CD8-positive, alpha-beta memory T cell (primary cell): ENCODE measurements around the gene DEDD2. TPM values are rescaled to one million over a fixed set of nuclear protein-coding genes. Genes with fewer than 3 reads are reported as not detected.

Experiments
- CTCF ChIA-PET: fragments of 350-600 bp; sonication (Branson Sonifier 250); formaldehyde crosslinking; loops from one replicate; lab custom pipeline; 2021; ENCODE audit warnings: antibody characterized with exemption; lab: Charles Lee
- POLR2A ChIA-PET: fragments of 350-600 bp; sonication (Branson Sonifier 250); formaldehyde crosslinking; loops from one replicate; lab custom pipeline; 2021; ENCODE audit warnings: antibody characterized with exemption; lab: Charles Lee
- DNase-seq, 5 donors: peaks; one replicate each; pipeline versions ENCODE4 v3.0.0 to v3.0.0-alpha.2; 2020 to 2022; ENCODE audit warnings: mixed read lengths in 1 of 5
- H3K27ac ChIP-seq: one replicate; pipeline ENCODE4 v1.7.0; 2013; ENCODE audit warnings: low read depth, mild to moderate bottlenecking, low read length, moderate library complexity
- H3K27me3 ChIP-seq: 2 replicates; pipeline ENCODE4 v1.7.0; 2013; ENCODE audit warnings: low read length, mild to moderate bottlenecking; ENCODE audit not compliant: insufficient read depth, poor library complexity, severe bottlenecking
- H3K36me3 ChIP-seq: 2 replicates; pipeline ENCODE4 v1.7.0; 2013; ENCODE audit warnings: mild to moderate bottlenecking, low read length, moderate library complexity; ENCODE audit not compliant: insufficient read depth
- H3K4me1 ChIP-seq: 2 replicates; pipeline ENCODE4 v1.7.0; 2013; ENCODE audit warnings: mild to moderate bottlenecking, low read length, moderate library complexity; ENCODE audit not compliant: insufficient read depth
- H3K4me3 ChIP-seq: 2 replicates; pipeline ENCODE4 v1.7.0; 2013; ENCODE audit warnings: mild to moderate bottlenecking, low read length
- H3K9me3 ChIP-seq: 2 replicates; pipeline ENCODE4 v1.7.0; 2013; ENCODE audit warnings: mild to moderate bottlenecking, low read length
- H3K27ac Mint-ChIP-seq, 8 donors: one replicate each; pipeline ENCODE4 v1.8.0; 2020 to 2021; ENCODE audit warnings: mixed read lengths in 8 of 8, mild to moderate bottlenecking in 6 of 8, inconsistent platforms in 3 of 8, moderate library complexity in 3 of 8
- H3K27me3 Mint-ChIP-seq, 2 donors: one replicate each; pipeline ENCODE4 v1.8.0; 2020 to 2021; ENCODE audit warnings: mixed read lengths in 2 of 2, mild to moderate bottlenecking in 1 of 2, moderate library complexity in 1 of 2
- H3K36me3 Mint-ChIP-seq, 3 donors: one replicate each; pipeline ENCODE4 v1.8.0; 2020 to 2021; ENCODE audit warnings: mixed read lengths in 3 of 3, inconsistent platforms in 1 of 3, mild to moderate bottlenecking in 1 of 3
- H3K4me1 Mint-ChIP-seq, 3 donors: one replicate each; pipeline ENCODE4 v1.8.0; 2020 to 2021; ENCODE audit warnings: mixed read lengths in 3 of 3, inconsistent platforms in 1 of 3, mild to moderate bottlenecking in 1 of 3
- H3K4me3 Mint-ChIP-seq, 7 donors: one replicate each; pipeline ENCODE4 v1.8.0; 2020 to 2021; ENCODE audit warnings: mixed read lengths in 7 of 7, mild to moderate bottlenecking in 6 of 7, moderate library complexity in 4 of 7, inconsistent platforms in 2 of 7
- H3K9me3 Mint-ChIP-seq, 5 donors: one replicate each; pipeline ENCODE4 v1.8.0; 2020 to 2022; ENCODE audit warnings: mixed read lengths in 5 of 5, mild to moderate bottlenecking in 3 of 5, moderate library complexity in 2 of 5, inconsistent platforms in 1 of 5
- polyA plus RNA-seq: library from polyadenylated mRNA; unstranded; fragments of 300-500 nt; fragmentation: Illumina TruSeq; gene quantifications from one replicate; pipeline ENCODE4 v1.2.3, GENCODE V29; 2021
- total RNA-seq, 2 experiments: library from RNA; stranded (reverse); gene quantifications; one replicate each; pipeline ENCODE4 v1.2.3, GENCODE V29; 2021

DEDD2 gene
- total and polyA plus RNA-seq, 3 experiments from 2014 or later, result 30.0 to 163 (median 32.7) TPM

DNA sequence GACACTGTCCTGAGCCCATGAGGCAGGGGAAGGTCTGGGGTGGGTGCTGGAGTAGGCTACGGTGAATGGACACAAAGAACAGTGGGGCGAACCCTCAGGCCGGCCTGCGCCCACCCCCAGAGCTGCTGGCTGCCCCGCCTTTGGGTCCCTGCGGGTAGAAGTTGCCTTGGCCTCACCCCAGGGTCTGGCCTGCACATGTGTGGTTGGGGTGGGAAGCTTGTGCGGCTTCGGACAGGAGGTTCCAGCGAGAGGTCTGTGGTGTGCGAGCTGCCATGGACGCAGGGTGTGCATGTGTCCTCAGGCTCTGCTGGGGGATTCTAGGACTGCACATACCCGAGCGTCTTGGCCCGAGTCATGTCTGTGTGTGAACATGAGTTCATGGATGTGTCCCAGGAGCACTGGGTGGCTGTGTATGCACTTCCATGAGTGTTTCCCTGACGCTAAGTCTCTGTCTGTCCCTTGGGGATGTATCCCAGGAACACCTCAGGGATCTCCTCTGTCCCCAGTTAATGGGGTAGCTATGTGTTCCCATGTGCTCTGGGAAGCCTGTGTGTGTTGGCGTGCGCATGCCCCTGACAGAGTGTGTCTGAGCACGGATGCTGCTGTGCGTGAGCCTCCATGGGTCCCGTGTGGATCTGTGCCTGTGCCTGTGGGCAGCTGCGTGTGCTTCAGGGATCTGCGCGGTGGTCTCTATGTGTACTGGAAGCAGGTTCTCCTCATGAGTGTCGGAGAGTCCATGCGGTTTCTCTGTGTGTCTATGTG lies 64.4 kb downstream of the DEDD2 start:
- Mint-ChIP-seq H3K9me3 (no peaks in the 10 kb centered on the region), H3K27ac (peak overlapping the region in 3 of 8 donors; percentile 17 to 76 (median 36)), H3K4me1 (peaks cover 31 to 34% (median 34%) of the 10 kb centered on the region in 3 donors), H3K4me3 (no peak overlapping the region), H3K36me3 (peaks cover 0 to 12% (median 4%) of the 10 kb centered on the region in 3 donors), H3K27me3 (peaks cover 0 to 15% of the 10 kb centered on the region in 2 donors)
- no peaks in the 10 kb centered on the region for H3K9me3 ChIP-seq
- POLR2A ChIA-PET, result no interaction called here
- no peaks in the 10 kb centered on the region for H3K36me3 ChIP-seq
- H3K27me3 ChIP-seq, result peaks cover 5% of the 10 kb centered on the region
- H3K4me3 ChIP-seq, result no peak overlapping the region
- no peak for DNase-seq
- peaks cover 14% of the 10 kb centered on the region for H3K4me1 ChIP-seq
- CTCF ChIA-PET, result interaction anchor here (0.8 kb wide), 1 partner anchor 63 kb away, joined by 3 read pairs; no protein-coding TSS in a partner anchor
- no peak overlapping the region for H3K27ac ChIP-seq

DNA sequence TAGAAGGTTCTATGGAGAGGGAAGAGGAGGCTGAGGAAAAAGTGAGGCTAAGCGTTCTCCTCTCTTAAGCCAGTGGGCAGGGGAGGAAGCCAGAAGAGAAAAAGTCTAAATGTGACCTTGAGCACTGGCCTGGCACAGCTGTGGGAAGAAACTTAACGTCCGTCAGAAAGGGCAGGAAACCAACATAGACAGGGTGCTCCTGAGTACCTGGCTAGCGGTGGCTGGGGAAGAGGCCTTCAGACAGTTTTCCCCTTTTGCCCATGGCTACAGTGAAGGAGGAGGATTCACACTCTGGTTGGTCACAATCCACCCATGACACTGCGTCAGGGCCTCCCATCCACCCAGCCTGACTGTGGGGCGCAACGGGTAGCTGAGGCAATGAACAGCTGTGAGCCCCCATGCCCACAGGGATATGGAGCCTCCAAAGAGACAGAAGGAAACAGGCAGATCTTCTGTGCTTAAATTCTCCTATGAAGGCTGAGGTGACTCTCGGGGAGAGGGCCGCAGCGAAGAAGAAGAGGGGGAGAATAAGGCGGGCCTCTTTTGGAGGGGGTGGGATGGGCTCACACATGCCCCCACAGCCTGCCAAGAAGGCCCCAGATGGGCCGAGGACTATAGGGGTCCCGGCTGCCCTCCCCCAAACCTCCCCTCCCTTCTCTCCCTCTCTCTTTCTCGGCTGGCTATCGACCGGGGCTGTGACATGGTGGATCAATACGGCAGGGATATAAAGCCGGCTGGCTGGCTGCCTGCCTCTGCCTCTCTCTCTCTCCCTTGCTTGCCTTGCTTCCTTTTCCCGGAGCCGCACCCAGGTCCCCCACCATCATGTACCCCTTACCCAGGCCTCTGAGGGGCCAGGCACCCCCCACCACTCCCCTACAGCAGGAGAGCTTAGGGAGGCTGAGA lies 65.4 kb downstream of the DEDD2 start:
- peaks cover 0 to 15% of the 10 kb centered on the region in 2 donors for H3K27me3 Mint-ChIP-seq
- H3K4me3 Mint-ChIP-seq, result no peak overlapping the region
- Histone ChIP-seq H3K4me1 (peaks cover 20% of the 10 kb centered on the region), H3K9me3 (no peaks in the 10 kb centered on the region), H3K36me3 (no peaks in the 10 kb centered on the region), H3K4me3 (no peak overlapping the region), H3K27ac (no peak overlapping the region), H3K27me3 (peaks cover 5% of the 10 kb centered on the region)
- peaks cover 0 to 7% (median 4%) of the 10 kb centered on the region in 3 donors for H3K36me3 Mint-ChIP-seq
- no peak for DNase-seq
- no peaks in the 10 kb centered on the region for H3K9me3 Mint-ChIP-seq
- H3K4me1 Mint-ChIP-seq, result peaks cover 37 to 44% (median 41%) of the 10 kb centered on the region in 3 donors
- CTCF ChIA-PET, result interaction anchor here (0.8 kb wide), 1 partner anchor 62 kb away, joined by 3 read pairs; no protein-coding TSS in a partner anchor
- POLR2A ChIA-PET, result no interaction called here
- H3K27ac Mint-ChIP-seq, result no peak overlapping the region

DNA sequence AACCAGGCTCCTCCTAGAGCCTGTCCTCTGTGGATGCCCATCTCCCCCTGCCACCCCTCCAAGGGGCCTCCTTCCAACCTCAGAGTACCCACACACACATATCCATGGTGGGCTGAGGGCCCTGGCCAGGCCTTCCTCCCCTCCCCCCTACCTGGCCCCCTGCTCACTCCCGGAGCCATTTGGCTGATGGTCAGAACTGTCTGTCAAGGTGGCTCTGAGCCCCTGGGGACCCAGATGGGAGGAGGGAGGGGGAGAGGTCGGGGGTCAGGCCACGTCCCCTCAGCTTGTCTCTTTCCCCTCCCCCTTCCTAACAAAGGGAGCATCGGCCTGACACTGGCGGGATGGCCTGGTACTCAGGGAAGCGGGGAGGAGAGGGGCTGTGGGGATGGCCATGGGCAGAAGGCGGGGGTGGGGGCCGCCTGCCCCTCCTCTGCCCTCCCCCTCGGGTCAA lies 66.5 kb downstream of the DEDD2 start:
- no peaks in the 10 kb centered on the region for H3K9me3 ChIP-seq
- H3K4me3 ChIP-seq, result no peak overlapping the region
- peaks cover 0 to 15% of the 10 kb centered on the region in 2 donors for H3K27me3 Mint-ChIP-seq
- peaks cover 20% of the 10 kb centered on the region for H3K4me1 ChIP-seq
- no peak overlapping the region for H3K27ac ChIP-seq
- peaks cover 5% of the 10 kb centered on the region for H3K27me3 ChIP-seq
- peaks cover 39 to 45% (median 41%) of the 10 kb centered on the region in 3 donors for H3K4me1 Mint-ChIP-seq
- peaks cover 0 to 5% (median 0%) of the 10 kb centered on the region in 3 donors for H3K36me3 Mint-ChIP-seq
- ChIA-PET POLR2A (no interaction called here), CTCF (interaction anchor here (0.9 kb wide), 1 partner anchor 18 kb away, joined by 4 read pairs; no protein-coding TSS in a partner anchor)
- DNase-seq, result no peak
- no peaks in the 10 kb centered on the region for H3K9me3 Mint-ChIP-seq
- H3K36me3 ChIP-seq, result no peaks in the 10 kb centered on the region
- no peak overlapping the region for H3K4me3 Mint-ChIP-seq
- H3K27ac Mint-ChIP-seq, result peak overlapping the region in 1 of 8 donors; percentile 22

DNA sequence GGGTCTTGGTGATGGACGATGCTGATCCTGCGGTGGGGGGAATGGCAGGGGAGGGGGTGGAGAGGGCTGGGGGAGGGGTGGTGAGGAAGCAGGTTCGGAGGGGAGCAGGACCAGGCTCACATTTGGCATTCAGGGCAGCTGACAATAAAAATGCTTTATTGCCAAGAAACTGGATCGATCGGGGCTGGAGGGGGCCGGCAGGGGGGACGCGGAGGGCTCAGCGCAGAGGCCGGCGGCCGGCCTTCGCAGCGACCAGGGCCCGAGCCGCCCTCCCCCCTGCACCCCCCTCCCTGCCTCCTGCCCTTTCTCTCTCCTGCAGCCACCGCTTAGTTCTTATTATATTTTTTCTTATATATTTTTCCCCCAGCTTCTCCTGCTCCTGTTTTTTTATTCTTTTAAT lies 67.1 kb downstream of the DEDD2 start:
- DNase-seq, result no peak
- H3K4me1 ChIP-seq, result peaks cover 20% of the 10 kb centered on the region
- H3K36me3 ChIP-seq, result no peaks in the 10 kb centered on the region
- Mint-ChIP-seq H3K27me3 (peaks cover 0 to 15% of the 10 kb centered on the region in 2 donors), H3K36me3 (peaks cover 0 to 3% (median under 1%) of the 10 kb centered on the region in 3 donors), H3K9me3 (no peaks in the 10 kb centered on the region), H3K27ac (no peak overlapping the region), H3K4me3 (no peak overlapping the region), H3K4me1 (peaks cover 38 to 44% (median 40%) of the 10 kb centered on the region in 3 donors)
- H3K4me3 ChIP-seq, result no peak overlapping the region
- CTCF ChIA-PET, result interaction anchor here (0.9 kb wide), 1 partner anchor 18 kb away, joined by 4 read pairs; no protein-coding TSS in a partner anchor
- POLR2A ChIA-PET, result no interaction called here
- no peak overlapping the region for H3K27ac ChIP-seq
- no peaks in the 10 kb centered on the region for H3K9me3 ChIP-seq
- H3K27me3 ChIP-seq, result peaks cover 5% of the 10 kb centered on the region

DNA sequence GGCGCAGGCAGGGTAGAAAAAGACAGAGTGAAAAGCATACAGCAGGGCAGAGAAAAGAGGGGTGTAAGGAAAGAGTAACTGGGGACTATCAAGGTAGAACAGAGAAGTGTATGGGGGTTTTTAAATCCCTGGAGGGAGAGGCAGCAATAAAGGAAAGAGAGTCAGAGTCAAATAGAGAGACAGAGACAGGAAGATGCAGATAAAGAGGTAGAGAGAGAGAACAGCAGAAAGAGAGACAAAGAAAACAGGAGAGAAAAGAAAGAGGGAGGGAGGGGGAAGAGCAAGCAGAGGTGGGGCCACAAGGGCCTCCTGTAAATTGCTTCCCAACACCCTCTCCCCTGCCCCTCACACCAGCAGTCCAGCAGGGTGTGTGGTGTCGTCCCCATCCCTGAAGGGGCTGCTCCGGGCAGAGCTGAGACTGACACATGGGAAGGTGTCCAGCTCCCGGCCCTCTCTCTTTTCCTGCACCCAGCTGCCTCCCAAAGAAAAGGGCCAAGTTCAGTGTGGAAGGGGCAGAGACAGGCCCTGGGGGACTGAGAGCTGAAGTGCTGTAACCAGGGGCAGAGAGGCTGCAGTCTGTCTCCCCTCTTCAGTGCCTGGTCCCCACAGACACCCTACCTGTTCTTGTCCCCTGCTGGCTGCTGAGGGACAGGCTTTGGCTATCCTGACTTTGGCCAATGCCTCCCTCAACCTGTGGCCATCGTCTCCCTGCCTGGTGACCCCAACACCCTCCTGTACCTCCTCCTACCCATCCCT lies 67.9 kb downstream of the DEDD2 start:
- CTCF ChIA-PET, result no interaction called here
- POLR2A ChIA-PET, result no interaction called here
- H3K4me3 Mint-ChIP-seq, result peak overlapping the region in 3 of 7 donors; percentile 5 to 37 (median 19)
- H3K27me3 Mint-ChIP-seq, result peaks cover 0 to 15% of the 10 kb centered on the region in 2 donors
- H3K4me1 Mint-ChIP-seq, result peaks cover 30 to 37% (median 33%) of the 10 kb centered on the region in 3 donors
- no peaks in the 10 kb centered on the region for H3K9me3 ChIP-seq
- H3K4me1 ChIP-seq, result peaks cover 20% of the 10 kb centered on the region
- no peaks in the 10 kb centered on the region for H3K36me3 ChIP-seq
- no peak for DNase-seq
- H3K27ac ChIP-seq, result no peak overlapping the region
- H3K4me3 ChIP-seq, result no peak overlapping the region
- H3K27me3 ChIP-seq, result peaks cover 5% of the 10 kb centered on the region
- peak overlapping the region in 1 of 8 donors; percentile 12 for H3K27ac Mint-ChIP-seq
- H3K36me3 Mint-ChIP-seq, result peaks cover 0 to 5% (median 3%) of the 10 kb centered on the region in 3 donors
- H3K9me3 Mint-ChIP-seq, result no peaks in the 10 kb centered on the region

Other genes with a start within 250 kb of the DEDD2 start
- gene ATP1A3, start 223.4 kb downstream of the DEDD2 start, total RNA-seq, result 1 to 10 TPM; 1.9 to 4.1 TPM
- gene ATP1A3, start 223.4 kb downstream of the DEDD2 start, polyA plus RNA-seq, result 8.2 TPM
- under 1 TPM; 0.31 to 0.39 TPM for gene GRIK5, start 147.5 kb downstream of the DEDD2 start, total RNA-seq
- gene GRIK5, start 147.5 kb downstream of the DEDD2 start, polyA plus RNA-seq, result not detected
- gene ZNF574, start 141.5 kb downstream of the DEDD2 start, total RNA-seq, result 10 to 100 TPM; 18.8 to 21.9 TPM
- 24.9 TPM for gene ZNF574, start 141.5 kb downstream of the DEDD2 start, polyA plus RNA-seq
- 10 to 100 TPM; 46.7 to 47.9 TPM for gene POU2F2, start 85.2 kb downstream of the DEDD2 start, total RNA-seq
- 8.5 TPM for gene POU2F2, start 85.2 kb downstream of the DEDD2 start, polyA plus RNA-seq
- gene ZNF526, start 2.6 kb upstream of the DEDD2 start, total RNA-seq, result 10 to 100 TPM; 18.4 to 20.5 TPM
- 9.0 TPM for gene ZNF526, start 2.6 kb upstream of the DEDD2 start, polyA plus RNA-seq
- 10 to 100 TPM; 52.9 to 53.5 TPM for gene GSK3A, start 24.9 kb upstream of the DEDD2 start, total RNA-seq
- gene GSK3A, start 24.9 kb upstream of the DEDD2 start, polyA plus RNA-seq, result 23.8 TPM
- 10 to 100 TPM; 58.7 to 64.7 TPM for gene ERF, start 37.5 kb upstream of the DEDD2 start, total RNA-seq
- 5.1 TPM for gene ERF, start 37.5 kb upstream of the DEDD2 start, polyA plus RNA-seq
- gene CIC, start 51.6 kb upstream of the DEDD2 start, total RNA-seq, result 10 to 100 TPM; 53.9 to 60.4 TPM
- 2.7 TPM for gene CIC, start 51.6 kb upstream of the DEDD2 start, polyA plus RNA-seq
- 1 to 10 TPM in 1 of 2 experiments, under 1 TPM in 1; 0.73 to 1.0 TPM for gene PRR19, start 84.5 kb upstream of the DEDD2 start, total RNA-seq
- gene PRR19, start 84.5 kb upstream of the DEDD2 start, polyA plus RNA-seq, result 0.64 TPM
- 10 to 100 TPM; 48.1 to 48.9 TPM for gene PAFAH1B3, start 84.9 kb upstream of the DEDD2 start, total RNA-seq
- 36.9 TPM for gene PAFAH1B3, start 84.9 kb upstream of the DEDD2 start, polyA plus RNA-seq
- gene TMEM145, start 95.6 kb upstream of the DEDD2 start, total RNA-seq, result under 1 TPM in 1 of 2 experiments, not detected in 1; 0.15 TPM
- not detected for gene TMEM145, start 95.6 kb upstream of the DEDD2 start, polyA plus RNA-seq
- 10 to 100 TPM; 10.2 to 10.6 TPM for gene MEGF8, start 108.0 kb upstream of the DEDD2 start, total RNA-seq
- 0.41 TPM for gene MEGF8, start 108.0 kb upstream of the DEDD2 start, polyA plus RNA-seq
- not detected for gene CNFN, start 172.6 kb upstream of the DEDD2 start, total RNA-seq
- not detected for gene CNFN, start 172.6 kb upstream of the DEDD2 start, polyA plus RNA-seq
- 10 to 100 TPM; 22.2 to 22.7 TPM for gene LIPE, start 209.7 kb upstream of the DEDD2 start, total RNA-seq
- gene LIPE, start 209.7 kb upstream of the DEDD2 start, polyA plus RNA-seq, result 5.0 TPM
- not detected for gene CXCL17, start 225.3 kb upstream of the DEDD2 start, total RNA-seq
- gene CXCL17, start 225.3 kb upstream of the DEDD2 start, polyA plus RNA-seq, result not detected